Measurements from ENCODE around the gene TRIP12. TPM values are rescaled to one million over a fixed set of nuclear protein-coding genes. Genes with fewer than 3 reads are reported as not detected.
"Not testable (repeated sequence)": the region's sequence is repeated elsewhere in the genome, so short reads cannot be mapped to it uniquely, and the experiment has no call there.

Gene TRIP12
- total RNA-seq, 1 experiment from 2014 or later, result 121 TPM

GRCh38 chr2:229920011-229920641 lies 1.7 kb downstream of the TRIP12 start:
- DNase-seq (ENCODE audit: low read depth), result no peak

DNA sequence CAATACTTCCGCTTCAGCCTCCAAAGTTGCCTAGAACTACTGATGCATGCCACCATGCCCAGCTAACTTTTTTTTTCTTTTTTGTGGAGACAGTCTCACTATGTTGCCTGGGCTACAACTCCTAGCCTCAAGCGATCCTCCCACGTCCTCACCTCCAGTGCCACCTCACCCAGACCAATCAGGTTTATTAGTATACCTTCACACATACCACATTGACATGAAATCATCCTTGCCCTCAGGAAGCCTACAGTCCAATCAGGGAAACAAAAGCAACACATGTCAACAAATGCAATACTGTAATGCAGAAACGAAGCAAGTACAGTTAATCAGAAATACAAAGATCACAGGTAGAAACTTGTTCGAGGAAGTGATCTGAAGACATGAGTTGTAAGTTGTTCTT lies 4.0 kb downstream of the TRIP12 start:
- no peak for DNase-seq (ENCODE audit: low read depth)

DNA sequence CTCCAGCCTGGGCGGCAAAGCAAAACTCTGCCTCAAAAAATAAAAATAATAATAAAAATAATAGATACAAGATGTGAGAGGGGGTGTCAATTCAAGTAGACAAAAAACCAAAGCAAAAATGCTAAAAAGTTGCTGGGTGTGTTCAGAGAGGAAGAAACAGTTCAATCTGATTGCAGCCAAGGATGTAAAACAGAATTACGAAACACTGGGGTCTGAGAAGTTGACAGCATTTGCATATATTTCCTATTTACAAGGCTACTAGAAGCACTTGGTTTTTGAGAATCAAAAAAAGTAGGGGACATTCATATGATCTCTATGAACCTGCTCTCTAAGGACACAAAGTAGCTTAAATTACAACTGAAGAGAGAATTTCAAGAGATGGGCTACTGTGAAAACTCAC lies 7.6 kb downstream of the TRIP12 start:
- no peak for DNase-seq (ENCODE audit: low read depth)

GRCh38 chr2:229910832-229911412 lies 10.9 kb downstream of the TRIP12 start:
- DNase-seq (ENCODE audit: low read depth), result no peak

DNA sequence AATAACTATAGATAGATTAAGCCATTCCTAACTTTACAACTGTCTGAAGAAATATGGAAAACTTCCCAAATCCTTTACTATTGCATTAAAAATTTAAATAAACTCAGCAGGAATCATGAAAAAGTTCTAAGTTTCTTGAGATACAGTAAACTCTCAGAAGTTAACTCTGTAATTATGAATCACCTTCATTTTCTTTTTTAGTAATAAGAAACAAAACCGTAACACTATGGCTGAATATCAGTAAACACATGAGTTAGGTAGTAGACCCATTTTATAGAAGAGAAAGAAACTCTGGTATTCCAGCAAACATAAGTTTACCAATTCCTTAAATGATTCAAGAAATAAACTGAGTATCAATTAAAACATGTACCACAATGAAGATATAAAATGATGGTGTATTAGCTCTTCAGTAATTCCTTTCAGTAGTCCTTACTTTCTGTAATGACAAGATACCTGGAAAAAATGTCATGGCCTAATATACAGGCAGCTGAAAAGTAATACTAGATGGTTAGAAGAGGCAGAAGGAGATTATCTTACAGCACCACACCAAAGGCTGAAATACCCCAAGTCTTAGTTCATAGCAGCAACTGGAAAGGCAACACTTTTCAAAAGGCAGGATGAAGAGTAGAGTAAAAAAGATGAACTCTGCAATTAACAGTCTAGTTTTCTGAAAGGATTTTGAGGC lies 11.5 kb downstream of the TRIP12 start:
- no peak for DNase-seq (ENCODE audit: low read depth)

DNA sequence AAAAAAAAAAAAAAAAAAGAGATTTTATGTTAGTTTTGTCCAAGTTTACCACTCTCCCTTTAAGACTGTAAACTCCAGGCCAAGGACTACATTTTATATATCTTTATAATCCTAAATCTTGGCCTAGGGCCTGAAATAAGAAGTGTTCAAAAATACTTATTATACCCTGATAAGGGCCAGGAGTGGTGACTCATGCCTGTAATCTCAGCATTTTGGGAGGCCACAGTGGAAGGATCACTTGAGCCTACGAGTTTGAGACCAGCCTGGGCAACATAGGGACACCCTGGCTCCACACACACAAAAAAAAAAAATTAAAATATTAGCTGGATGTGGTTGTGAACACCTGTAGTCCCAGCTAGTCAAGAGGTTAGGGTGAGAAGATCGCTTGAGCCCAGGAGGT lies 12.7 kb downstream of the TRIP12 start:
- no peak for DNase-seq (ENCODE audit: low read depth)

DNA sequence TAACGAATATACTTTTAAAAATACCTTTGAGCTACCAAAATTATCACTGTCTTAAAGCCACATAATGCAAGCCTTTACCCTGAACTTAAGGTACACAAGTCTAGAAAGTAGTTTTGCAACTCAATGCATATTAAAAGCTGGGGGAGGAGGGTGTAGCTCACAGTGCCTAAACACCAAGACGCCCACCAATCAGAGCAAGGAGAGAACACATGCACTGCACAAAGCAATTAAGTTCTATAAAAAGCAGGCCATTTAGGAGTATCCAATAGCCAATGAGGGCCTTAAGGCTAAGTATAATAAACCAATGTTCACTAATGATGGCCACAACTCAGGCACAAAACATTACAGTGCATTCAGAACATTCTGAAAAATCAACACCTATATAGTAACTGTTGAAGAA lies 16.2 kb downstream of the TRIP12 start:
- no peak for DNase-seq (ENCODE audit: low read depth)

GRCh38 chr2:229903037-229903436 lies 18.8 kb downstream of the TRIP12 start:
- no peak for DNase-seq (ENCODE audit: low read depth)

GRCh38 chr2:229901819-229902218 lies 20.0 kb downstream of the TRIP12 start:
- peak; percentile 80 for DNase-seq (ENCODE audit: low read depth)

GRCh38 chr2:229900514-229900913 lies 21.3 kb downstream of the TRIP12 start:
- not testable (repeated sequence) for DNase-seq (ENCODE audit: low read depth)

GRCh38 chr2:229900012-229900411 lies 21.8 kb downstream of the TRIP12 start:
- DNase-seq (ENCODE audit: low read depth), result no peak

DNA sequence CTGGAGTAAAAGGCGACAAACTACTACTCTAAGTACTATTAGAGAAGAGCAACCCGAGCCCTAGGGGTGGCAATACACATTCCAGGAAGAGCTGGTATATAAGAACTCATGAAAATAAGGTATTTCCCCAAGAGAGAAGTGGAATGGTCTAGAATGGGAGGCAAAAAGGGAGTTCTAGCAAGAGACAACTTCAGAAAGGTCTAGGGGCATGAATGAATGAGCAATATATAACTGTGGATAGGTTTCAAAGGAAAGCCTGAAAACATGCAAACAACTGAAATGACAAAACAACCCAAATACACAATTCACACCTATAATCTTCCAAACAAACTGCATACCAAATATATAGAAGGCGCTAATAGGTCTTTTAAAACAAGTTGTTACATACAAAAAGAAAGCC lies 22.2 kb downstream of the TRIP12 start:
- DNase-seq (ENCODE audit: low read depth), result no peak

DNA sequence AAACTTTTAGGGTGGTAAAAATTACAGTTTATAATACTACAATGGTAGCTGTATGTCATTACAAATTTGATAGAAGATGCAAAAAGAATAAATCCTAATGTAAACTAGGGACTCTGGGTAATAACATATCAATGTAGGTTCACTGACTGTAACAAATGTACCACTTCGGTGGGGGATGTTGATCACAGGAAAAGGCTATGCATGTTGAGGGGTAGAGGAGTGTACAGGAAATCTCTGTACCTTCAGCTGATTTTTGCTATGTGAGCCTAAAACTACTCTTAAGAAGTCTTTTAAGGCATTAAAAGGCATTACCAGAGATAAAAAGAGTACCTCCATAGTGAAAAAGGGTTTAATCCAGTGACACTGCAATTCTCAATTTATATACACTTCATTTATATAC lies 25.0 kb downstream of the TRIP12 start:
- no peak for DNase-seq (ENCODE audit: low read depth)

DNA sequence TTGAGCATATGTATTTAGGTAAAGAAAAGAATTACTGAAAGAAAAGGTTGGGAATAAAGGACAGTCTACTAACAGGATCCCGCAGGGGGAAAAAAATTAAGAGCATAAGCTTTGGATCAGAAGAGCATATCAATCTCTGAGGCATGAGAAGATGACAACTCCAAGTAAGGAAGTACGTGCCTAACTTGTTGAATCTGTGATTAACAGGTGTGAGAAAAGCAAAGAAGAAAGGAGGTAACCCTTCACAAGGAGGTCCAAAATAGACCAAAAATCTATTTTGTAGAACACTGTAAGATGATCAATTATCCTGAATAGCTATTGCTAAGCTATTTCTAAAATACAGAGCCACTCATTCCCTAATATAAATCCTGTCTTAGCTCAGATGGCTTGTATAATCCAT lies 32.8 kb downstream of the TRIP12 start:
- DNase-seq (ENCODE audit: low read depth), result no peak

DNA sequence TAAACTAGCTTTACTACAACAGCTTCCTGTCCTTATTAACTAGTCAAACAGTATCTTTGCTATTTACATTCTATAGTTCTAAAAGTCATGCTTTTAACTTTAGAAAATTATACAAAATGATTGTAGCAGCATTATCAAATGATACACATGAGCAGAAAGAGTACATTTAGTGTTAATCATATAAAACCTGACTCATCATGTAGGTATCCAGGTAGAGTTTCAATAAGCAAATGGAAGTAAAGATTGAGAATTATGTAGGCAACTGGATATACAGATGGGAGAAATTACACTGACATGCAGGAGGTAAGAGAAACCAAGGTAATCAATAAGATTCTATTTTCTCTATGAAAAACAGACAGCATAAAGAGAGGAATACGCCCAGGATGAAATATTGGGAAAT lies 33.8 kb downstream of the TRIP12 start:
- DNase-seq (ENCODE audit: low read depth), result no peak

DNA sequence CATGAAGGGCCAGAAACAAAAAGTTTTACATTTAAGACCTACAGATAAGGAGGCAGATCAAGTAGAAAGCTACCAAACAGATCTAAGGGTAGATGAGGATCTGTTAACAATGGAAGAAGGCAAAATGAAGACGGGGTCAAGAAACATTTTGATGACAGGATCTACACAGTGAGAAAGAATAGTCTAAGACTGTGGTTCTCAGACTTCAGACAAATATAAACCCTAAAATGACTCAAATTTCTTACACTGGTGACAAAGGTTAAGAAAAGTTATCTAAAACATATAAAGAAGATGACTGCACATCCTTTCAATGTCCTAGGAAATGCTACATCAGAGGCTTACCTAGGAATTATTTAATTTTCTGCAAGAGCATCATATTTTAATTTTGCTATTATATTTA lies 34.4 kb downstream of the TRIP12 start:
- DNase-seq (ENCODE audit: low read depth), result no peak

DNA sequence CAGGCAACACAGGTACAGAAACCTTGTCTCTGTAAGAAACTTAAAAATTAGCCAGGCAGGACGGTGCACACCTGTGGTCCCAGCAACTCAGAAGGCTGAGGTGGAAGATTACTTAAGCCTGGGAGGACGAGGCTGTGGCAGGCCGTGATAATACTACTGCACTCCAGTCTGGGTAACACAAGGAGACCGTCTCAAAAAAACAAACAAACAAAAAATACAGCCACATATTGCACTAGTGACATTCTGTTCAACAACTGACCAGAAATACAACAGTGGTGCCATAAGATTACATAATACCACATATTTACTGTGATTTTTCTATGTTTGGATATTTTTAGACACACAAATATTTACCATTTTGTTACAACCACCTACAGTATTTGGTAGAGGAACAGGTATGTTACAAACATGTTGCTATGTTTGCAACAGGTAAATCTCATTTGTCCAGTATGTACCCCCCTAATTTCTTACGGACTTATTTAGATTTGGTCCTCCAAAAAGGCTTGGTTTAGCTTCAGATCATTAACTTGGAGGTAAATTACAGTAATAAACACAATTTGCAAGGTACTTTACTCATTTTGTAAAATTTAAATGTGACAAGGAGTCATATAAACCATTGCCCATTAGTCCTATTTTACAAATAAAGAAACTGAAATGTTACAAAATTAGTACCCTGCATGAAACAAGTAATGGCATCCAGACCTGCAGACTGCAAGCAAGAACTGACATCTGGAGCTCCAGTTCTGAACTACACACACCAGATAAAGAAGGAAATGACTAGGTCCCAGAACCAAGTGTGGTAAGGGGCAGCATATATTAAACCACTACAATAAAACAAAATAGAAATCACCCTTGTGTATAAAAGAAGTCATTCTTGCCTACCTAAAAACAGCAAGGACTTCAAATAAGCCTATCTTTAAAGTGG lies 36.8 kb downstream of the TRIP12 start:
- DNase-seq (ENCODE audit: low read depth), result no peak

DNA sequence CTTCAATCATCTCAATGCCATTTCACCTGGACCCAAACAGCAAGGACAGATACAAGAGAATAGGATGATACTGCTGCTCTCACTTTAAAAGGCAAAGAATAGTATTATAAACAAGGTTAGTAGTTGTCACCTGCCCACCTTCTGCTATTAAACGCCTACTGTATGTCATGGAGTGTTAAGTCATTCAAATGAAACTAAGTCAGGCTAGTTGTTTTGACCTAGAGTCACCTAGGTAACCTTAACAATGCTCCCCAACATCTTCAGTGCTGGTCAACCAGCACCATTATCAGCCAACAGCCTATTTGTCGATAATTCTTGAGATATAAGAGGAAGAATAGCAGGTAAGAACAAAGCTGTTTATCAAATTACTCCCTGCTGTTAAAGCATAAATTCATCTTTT lies 39.2 kb downstream of the TRIP12 start:
- DNase-seq (ENCODE audit: low read depth), result no peak

DNA sequence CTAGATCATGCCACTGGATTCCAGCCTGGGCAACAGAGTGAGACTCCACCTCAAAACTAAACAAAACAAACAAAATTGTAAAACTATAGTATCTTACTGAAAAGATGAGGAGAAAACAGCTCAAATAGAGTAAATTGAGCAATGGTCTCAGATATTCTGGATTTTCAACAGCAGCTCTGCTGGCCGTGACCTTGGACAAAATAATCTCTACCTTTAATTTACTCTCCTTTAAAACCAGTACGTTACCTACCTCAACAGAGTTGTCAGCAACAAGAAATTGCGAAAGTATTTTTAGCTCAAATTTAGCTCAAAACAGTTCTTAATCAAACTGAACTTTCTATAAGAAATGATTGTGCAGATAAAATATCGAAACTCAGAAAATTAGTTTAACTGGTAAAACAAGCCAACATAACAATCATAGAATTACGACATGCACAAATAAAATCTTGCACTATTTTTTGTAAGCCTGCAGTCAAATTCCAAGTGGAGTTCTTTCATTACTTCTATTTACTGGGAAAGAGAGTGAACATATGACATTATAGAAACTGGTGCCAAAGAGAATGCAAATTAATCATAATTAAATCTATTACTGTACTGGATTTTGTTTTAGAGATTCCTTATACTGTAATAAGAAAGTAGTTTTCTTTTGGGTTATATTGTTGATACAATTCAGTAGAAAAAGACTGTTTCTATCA lies 40.8 kb downstream of the TRIP12 start:
- no peak for DNase-seq (ENCODE audit: low read depth)

DNA sequence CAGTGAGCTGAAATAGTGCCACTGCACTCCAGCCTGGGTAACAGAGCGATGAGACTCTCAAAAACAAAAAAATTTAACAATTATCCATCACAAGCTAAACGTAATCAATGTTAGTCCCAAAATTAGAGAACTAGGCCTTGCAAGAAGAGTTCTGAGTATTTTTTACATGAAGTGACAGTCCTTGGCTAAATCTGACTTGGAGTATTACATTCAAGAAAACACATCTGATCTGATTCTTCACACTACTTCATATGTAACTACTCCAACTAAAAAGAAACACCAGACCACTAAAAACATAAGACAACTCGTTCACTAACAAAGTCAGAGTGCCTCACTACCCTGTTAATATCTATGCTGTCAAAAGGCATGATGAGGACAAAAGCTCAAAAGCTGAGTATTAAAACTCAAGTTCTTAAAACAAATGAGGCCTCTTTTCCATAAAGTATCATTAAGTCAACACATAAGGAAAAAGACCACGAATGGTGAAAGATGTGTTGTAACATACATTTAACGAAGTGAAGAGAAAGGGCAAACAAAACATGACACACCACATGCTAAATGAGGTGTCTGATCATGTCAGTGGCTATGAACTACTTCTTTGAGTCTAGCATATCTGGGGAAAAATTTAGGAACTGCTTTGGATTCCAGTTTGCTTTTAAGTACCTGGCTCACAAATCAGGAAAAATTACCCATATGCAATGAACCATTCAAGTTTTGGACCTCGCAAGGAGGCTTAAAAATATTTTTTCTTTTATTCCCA lies 42.4 kb downstream of the TRIP12 start:
- no peak for DNase-seq (ENCODE audit: low read depth)

DNA sequence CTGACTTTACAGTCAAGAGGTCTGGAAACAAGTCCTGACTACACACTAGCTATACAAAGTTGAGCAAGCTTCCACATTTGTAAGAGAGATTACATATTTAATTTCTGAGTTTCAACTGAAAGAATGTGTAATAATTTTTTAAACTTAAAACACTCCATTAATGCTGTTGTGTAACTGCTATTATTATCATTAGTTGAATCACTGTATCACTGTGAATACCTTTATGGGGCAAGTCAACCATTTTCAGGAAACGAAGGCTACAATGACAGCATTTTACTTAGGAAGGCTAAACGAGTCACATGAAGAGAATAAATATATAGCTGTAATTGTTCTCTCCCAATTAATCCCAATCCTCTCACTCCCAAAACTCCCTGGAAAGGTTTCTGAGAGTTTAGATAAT lies 46.3 kb downstream of the TRIP12 start:
- DNase-seq (ENCODE audit: low read depth), result no peak
